ENCODE results near the gene PIK3R1.

PIK3R1 gene

GRCh38 chr5:68315679-68316271, 100.2 kb downstream of the PIK3R1 start:
- in situ Hi-C loops (cut with MboI; ENCODE audit: low sequenced_read_pairs), result no loop called here

DNA sequence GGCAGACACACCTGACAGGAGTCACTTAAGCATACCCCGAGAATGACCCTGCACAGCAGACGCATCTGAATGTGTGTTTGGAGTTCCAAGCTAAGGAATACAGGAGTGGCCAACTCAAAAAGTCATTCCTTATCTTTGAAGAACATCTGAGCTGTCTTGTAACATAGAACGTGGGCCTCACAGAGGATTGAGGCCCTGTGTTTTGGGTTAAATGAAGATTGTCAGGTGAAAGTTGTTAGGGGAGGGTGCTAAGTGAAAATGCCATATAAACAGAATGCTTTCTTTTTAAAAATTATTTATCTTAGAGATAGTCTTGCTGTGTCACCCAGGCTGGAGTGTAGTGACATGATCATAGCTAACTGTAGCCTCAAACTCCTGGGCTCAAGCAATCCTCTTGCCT, 100.9 kb downstream of the PIK3R1 start:
- in situ Hi-C loops (cut with MboI; ENCODE audit: low sequenced_read_pairs), result no loop called here

DNA sequence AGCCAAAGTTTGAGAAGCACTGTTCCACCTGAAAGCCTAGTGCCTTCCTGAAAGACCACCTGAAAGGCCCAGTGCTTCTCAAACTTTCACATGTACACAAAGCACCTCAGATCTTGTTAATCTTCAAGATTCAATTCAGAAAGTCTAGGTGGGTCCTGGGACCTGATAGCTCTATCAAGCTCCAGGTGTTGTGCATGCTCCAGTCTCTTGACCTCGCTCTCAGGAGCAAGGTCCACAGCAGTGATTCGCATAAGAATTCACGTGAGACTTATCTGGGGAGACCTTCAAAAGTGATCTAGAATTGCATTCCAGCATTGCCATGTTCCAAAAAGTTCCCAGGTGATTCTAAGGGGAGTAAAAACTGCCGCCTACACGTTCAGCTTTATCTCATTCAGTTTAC, 102.1 kb downstream of the PIK3R1 start:
- in situ Hi-C loops (cut with MboI; ENCODE audit: low sequenced_read_pairs), result no loop called here

- in situ Hi-C loops (cut with MboI; ENCODE audit: low sequenced_read_pairs), result no loop called here
Observed at GRCh38 chr5:68318955-68319705, 103.6 kb downstream of the PIK3R1 start.

GRCh38 chr5:68319706-68320412, 104.3 kb downstream of the PIK3R1 start:
- in situ Hi-C loops (cut with MboI; ENCODE audit: low sequenced_read_pairs), result no loop called here

- in situ Hi-C loops (cut with MboI; ENCODE audit: low sequenced_read_pairs), result no loop called here
Observed at GRCh38 chr5:68320413-68320986, 104.9 kb downstream of the PIK3R1 start.

DNA sequence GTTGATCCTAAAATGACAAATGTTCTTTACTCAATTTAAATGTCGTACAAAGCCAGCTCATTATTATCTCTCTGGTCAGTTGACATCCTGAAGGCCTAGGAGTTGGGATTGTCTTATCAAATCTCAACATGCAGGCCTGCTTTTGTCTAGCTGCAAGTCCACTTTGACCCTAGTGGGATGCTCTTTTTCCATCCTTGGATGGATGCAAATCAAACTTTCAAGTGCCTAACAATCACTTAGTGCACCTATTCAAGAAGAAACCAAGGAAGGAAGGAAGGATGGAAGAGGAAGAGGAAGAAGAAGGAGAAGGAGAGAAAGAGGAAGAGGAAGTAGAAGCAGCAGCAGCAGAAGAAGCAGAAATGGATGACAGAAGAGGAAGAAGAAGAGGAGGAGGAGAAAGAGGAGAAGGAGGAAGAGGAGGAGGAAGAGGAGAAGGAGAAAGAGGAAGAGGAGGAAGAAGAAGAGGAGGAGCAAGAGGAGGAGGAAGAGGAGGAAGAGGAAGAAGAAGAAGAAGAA, 109.6 kb downstream of the PIK3R1 start:
- in situ Hi-C loops (cut with MboI; ENCODE audit: low sequenced_read_pairs), result no loop called here

DNA sequence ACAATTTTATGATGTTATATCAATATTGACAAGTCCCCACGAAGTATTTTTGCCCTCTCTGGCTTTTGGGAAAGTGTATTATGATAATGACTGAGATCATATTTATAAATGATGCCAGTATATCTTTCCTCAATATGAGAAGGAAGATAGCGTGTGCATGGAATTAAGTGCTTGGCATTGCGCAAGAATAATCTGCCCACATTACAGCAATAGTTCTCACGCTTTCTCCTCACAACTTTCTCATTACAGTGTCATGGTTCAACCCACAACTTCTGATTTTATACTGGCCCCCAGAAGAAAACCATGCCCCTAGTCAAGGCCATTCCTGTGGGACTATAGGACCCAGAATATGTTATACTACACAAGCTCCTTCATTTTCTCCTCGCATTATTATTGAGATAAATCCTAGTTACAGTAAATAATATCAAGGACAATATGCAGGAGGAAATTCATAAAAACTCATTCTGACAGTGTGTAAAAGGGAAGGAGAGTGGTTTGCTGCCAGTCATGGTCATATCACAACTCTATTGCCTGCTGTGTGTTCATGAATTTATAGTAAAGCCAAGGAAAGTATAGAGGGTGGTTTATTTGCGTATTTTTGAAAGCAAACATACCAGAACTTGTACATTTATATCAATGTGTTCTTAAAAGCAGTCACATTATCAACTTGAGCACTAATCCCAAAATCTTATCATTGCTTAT, 114.1 kb downstream of the PIK3R1 start:
- in situ Hi-C loops (cut with MboI; ENCODE audit: low sequenced_read_pairs), result no loop called here

GRCh38 chr5:68330574-68330973, 115.0 kb downstream of the PIK3R1 start:
- in situ Hi-C loops (cut with MboI; ENCODE audit: low sequenced_read_pairs), result no loop called here

DNA sequence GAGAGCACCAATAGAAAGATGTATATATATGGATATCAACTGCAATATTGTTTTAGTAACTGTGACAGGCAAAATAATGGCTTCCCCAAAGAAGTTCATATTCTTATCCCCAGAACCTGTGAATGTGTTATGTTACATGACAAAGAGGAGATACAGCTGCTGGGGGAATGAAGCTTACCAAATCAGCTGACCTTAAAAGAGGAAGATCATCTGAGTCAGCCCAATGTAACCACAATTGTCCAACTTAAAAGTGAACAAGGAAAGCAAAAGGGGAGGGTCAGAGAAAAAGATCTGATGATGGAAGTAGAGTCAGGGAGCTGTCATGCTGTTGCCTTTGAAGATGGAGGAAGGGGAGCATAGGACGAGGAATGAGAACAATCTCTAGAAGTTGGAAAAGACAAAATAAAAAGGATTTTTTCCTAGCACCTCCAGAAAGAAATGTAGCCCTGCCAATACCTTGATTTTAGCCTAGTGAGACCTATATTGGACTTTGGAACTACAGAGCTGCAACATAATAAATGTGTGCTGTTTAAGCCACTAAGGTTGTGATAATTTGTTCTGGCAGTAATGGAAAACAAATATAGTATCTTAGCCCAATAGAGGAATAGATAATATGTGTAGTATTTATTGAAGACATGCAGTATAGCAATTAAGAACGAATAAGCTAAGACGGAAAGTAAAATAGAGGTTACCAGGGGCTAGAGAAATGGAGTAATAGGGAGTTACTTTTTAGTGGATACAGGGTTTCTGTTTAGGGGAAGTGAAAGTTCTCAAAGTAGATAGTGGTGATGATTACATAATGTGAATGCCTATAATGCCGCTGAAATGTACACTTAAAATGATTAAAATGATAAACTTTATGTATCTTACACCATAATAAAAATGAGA, 115.9 kb downstream of the PIK3R1 start:
- in situ Hi-C loops (cut with MboI; ENCODE audit: low sequenced_read_pairs), result no loop called here

- in situ Hi-C loops (cut with MboI; ENCODE audit: low sequenced_read_pairs), result no loop called here
Observed at GRCh38 chr5:68332080-68332451, 116.5 kb downstream of the PIK3R1 start.

DNA sequence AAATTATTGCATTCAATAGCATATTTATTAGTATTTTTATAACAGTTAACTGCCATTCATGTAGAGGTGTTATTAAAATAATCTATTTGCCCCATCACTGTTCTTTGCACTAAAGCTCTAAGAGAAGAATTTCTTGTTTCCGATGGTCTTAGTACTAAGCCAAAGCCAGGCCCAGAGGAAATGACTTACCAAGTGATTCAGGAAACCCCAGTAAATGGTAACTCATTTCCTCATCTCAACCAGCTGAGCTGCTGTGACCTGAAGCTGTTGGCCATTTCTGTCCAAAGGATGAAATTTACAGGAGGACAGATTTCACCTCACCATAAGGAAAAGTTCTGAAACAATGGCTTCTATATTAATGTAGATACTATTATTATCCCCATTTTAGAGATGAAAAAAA, 117.0 kb downstream of the PIK3R1 start:
- in situ Hi-C loops (cut with MboI; ENCODE audit: low sequenced_read_pairs), result no loop called here

DNA sequence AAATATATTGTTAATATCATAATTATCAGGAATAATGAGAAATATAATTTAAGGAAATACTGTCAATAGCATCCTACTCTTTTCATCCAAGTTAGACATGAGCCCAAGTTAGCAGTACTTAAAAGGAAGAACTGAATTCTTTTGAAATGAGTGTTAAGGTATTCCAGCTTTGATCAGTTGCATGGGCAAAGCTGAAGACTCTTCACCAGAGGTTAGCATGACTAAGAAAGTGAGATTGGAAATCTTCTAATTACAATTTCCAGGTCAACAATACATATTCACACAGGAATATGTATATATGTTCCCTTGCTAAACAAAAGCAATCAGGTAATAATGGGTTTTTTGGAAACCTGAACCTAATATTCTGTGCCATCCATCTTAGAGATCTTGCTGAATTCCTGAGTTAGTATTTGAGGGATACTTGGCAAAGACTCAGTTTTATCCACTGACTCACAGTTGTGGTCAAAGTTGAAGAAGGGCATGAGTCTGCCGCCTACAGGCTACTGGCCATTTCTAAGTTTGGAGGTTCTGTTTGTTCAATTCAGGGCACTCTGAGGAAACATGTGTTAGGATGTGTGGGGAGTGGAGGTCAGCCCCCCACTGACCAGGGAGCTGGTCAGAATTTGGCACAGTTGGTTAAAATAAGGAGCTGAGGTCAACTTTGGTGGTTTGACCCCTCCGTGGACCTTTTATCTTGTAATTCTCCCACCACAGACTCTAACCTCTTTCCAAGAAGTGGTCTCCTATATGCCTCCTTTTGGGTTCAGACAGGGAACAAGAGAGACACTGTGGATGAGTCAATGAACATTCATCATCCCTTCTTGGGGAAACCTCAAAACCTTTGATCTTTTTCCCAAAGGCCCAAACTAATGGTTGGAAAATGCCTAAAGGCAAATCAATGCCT, 118.3 kb downstream of the PIK3R1 start:
- in situ Hi-C loops (cut with MboI; ENCODE audit: low sequenced_read_pairs), result no loop called here

- in situ Hi-C loops (cut with MboI; ENCODE audit: low sequenced_read_pairs), result no loop called here
Observed at GRCh38 chr5:68334553-68334886, 119.0 kb downstream of the PIK3R1 start.

DNA sequence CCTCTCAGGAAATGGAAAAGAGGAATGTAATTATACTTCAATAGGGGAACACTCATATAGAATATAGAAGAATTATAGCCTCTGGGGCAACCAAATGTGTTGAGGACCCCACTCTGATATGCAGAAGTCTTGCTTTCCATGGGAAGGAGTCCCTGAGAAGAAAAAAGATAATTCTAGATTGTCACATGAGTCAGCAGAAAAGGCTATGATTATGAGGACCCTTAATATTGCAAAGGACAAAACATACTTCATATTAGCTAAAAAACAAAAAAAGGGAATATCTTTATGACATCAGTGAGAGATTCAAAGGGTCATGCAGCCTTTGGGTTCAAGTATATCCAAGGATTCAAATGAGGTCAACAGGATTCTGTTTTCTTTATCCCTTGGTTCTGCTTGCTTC, 119.5 kb downstream of the PIK3R1 start:
- in situ Hi-C loops (cut with MboI; ENCODE audit: low sequenced_read_pairs), result no loop called here

- in situ Hi-C loops (cut with MboI; ENCODE audit: low sequenced_read_pairs), result no loop called here
Observed at GRCh38 chr5:68336200-68336599, 120.6 kb downstream of the PIK3R1 start.

GRCh38 chr5:68337235-68337634, 121.7 kb downstream of the PIK3R1 start:
- in situ Hi-C loops (cut with MboI; ENCODE audit: low sequenced_read_pairs), result no loop called here

- in situ Hi-C loops (cut with MboI; ENCODE audit: low sequenced_read_pairs), result no loop called here
Observed at GRCh38 chr5:68339921-68340321, 124.4 kb downstream of the PIK3R1 start.

- in situ Hi-C loops (cut with MboI; ENCODE audit: low sequenced_read_pairs), result no loop called here
Observed at GRCh38 chr5:68341006-68341405, 125.5 kb downstream of the PIK3R1 start.
